Muscle of arm (tissue), 12 donors: ENCODE measurements around the gene GNPTG. TPM values are rescaled to one million over a fixed set of nuclear protein-coding genes. Genes with fewer than 3 reads are reported as not detected.

Experiments
- DNase-seq: peaks from one replicate; pipeline ENCODE4 v3.0.0-alpha.2; 2013
- polyA plus RNA-seq, 12 donors: library from polyadenylated mRNA; unstranded; fragments of 120-200 nt; gene quantifications; one replicate each; pipeline ENCODE4 v1.2.1, GENCODE V29; 2013; ENCODE audit not compliant: insufficient read length in 12 of 12

The GNPTG gene
- polyA plus RNA-seq, 12 donors = 24.1 to 57.3 (median 34.2) TPM; not detected in 1

GRCh38 chr16:1366060-1366711 lies 14.5 kb downstream of the GNPTG start:
- no peak for DNase-seq

- DNase-seq = no peak
These were observed 15.1 kb downstream of the GNPTG start for GRCh38 chr16:1366712-1367299.

- DNase-seq = no peak
These were observed 15.9 kb downstream of the GNPTG start for GRCh38 chr16:1367486-1368174.

DNA sequence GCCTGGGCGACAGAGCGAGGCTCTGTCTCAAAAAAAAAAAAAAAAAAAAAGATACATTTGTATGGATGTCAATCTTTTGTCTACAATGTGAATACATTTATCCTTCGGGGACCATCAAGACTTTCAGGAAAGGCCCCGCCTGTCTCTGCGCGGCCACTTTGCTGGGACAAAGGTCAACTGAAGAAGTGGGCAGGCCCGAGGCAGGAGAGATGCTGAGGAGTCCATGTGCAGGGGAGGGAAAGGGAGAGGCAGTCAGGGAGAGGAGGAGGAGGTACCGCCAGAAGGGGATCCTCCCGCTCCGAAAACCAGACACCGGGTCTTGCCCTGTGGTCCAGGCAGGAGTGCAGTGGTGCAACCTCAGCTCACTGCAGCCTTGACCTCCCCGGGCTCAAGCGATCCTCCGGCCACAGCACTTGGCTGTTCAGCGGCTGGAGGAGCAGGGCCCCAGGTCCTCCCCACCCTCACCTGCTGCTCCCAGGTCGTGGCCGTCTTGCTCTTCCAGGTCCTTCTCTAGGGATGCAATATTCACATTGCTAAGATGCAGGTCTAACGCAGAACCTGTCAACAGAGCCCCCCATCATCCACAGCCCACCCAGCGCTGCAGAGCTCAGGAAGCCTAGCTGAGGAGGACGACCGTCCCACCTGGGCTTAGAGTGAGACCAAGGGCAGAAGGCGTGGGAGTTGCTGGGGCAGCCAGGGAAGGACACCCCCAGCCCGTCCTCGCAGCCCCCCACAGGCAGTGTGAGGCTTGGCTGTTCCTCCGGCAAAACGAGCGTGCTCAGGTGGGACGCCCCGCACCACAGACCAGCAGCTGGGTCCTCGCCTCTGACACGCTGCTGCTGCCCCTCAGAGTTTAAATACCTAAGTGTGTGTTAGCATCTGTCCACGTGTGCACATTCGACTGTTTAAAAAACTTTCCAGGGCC lies 19.6 kb downstream of the GNPTG start:
- no peak for DNase-seq

GRCh38 chr16:1372292-1372950 lies 20.7 kb downstream of the GNPTG start:
- DNase-seq = no peak

- no peak for DNase-seq
These were observed 22.9 kb downstream of the GNPTG start for GRCh38 chr16:1374418-1375297.

DNA sequence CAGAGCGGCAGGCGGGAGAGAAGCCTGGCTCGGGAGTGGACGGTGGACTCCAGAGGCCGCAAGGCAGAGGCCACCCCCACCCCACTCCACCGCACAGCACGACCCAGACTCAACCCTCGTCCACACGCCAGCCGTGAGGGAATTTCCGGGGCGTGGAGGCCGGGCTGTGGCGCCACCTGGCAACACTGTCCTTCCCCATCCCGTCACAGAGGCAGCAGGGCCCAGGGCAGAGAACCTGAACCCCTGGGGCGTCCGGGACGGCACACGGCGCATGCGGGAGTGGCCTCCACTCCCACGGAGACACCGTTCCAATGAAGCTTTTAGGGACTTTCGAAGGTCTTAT lies 23.5 kb downstream of the GNPTG start:
- no peak for DNase-seq

GRCh38 chr16:1375741-1376410 lies 24.1 kb downstream of the GNPTG start:
- no peak for DNase-seq

- no peak for DNase-seq
These were observed 25.8 kb downstream of the GNPTG start for GRCh38 chr16:1377406-1378010.

DNA sequence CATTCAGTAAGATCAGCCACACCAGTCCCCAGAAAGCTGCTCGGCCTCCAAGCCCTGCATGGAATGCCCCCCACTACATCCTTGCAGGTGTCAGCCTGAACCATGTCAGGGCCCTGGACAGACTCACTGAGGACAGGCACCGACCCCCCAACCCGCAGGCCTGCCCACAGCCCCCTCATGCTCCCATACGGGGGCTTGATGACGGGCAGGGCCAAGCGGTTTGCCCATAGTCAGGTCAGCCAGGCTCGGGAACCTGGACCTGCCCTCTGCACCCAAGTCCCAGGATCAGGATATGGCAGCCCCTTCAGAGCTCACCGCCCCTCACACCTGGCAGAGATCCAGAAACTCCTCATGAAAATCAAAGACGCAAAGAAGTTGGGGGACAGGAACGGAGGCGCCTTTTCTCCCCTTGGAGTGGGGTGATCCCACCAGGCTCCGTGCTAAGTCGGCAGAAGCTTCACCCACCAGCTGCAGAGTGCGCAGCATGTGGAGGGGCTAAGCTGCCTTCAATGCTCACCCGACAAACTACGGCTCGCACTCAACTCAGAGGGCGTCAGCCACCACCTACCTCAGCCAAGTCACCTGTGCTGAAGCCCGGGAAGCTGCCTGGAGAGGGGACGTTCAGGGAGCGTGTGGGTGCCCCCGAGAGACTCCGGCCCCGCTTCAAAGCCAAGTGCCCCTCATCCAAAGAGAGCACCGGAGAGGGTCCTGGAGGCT lies 26.5 kb downstream of the GNPTG start:
- no peak for DNase-seq

DNA sequence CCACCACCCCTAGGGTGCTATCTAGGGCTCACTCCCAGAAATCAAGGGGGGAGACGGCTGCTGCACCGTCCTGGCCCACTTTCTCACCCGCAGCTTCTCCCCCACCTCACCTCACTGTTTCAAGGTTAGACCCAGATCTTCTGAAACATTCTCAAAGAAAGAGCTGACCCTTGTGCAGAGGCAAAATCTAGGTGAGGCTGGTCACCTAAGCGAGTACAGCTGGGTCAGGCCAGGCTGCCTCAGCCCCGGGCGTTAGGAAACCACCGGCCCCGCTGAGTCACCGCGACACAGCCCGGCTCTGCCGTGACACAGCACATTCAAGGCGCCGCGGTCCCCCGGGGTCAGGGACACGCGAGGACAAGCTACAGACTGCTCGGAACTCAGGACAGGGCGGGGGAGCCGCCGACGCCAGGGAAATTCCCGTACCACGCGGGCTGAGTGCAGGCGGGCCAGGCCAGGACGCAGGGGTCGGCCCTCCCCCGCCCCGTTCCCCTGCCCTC lies 27.1 kb downstream of the GNPTG start:
- peak; percentile 38 for DNase-seq

GRCh38 chr16:1379304-1380076 lies 27.8 kb downstream of the GNPTG start:
- DNase-seq = peak; percentile 14

- no peak for DNase-seq
These were observed 28.5 kb downstream of the GNPTG start for GRCh38 chr16:1380195-1380594.

GRCh38 chr16:1381612-1382406 lies 30.1 kb downstream of the GNPTG start:
- DNase-seq = no peak

DNA sequence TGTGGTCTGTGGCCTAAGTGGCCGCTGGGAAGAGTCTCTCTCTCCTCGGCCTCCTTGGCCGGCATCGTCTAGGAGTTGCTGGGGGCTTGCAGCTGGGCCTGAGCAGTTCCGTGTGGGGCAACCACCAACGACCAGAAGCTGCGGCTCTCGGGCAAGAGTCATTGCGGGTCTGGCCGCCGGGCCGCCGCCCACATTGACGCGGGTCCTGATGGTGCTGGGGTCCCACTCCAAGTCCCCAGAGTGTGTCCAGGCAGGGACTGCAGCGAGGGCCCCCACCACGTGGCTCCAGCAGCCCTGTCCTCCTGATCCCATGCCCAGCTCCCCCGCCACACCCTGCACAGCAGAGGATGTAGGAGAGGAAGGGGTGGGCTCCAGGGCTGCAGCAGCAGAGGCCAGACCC lies 31.8 kb downstream of the GNPTG start:
- DNase-seq = no peak

DNA sequence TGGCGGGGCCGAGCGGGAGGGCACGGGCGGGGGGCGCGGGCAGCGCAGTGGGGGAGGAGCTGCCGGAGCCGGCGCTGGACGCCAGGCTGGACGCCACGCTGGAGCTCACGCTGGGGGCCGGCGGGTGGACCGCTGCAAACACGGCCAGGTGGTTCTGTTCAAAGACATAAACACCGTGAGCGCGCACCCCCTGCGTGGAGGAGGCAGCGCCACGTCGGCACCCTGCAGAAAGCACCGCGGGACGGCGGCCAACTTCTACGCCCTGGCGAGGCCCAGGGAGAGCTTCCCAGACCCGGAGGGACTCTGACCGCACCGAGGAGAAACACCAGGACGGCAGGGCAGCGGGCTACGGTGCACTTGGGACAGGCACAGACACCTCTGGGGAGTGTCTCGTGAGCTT lies 33.5 kb downstream of the GNPTG start:
- DNase-seq = no peak

DNA sequence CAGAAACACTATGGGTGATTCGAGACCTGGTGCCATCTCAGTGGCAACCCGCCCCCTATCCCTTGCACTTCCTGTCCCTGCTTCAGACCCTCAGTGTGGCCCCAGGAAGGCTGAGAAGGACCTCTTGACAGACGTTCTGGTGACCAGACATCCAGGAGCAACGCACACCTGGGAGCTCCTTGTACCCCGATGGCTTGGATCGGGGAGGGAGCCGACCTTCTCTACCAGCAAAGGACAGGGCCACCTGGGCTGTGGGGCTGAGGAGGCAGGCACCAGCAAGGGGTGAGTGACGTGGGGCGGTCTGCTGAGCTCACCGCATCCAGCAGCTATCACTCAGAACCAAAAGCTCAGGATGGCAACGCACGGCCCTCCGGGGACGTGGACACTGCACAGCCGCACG lies 35.6 kb downstream of the GNPTG start:
- DNase-seq = no peak
